Stomach (tissue), 9 donors: ENCODE results near the gene WNT2. TPM values are rescaled to one million over a fixed set of nuclear protein-coding genes. Genes with fewer than 3 reads are reported as not detected.

Source experiments
- DNase-seq, 2 donors: peaks; one replicate each; pipeline versions ENCODE4 v3.0.0 to v3.0.0-alpha.2; 2013 to 2019
- H3K27ac ChIP-seq, 5 donors: fragments of 200-600 bp in 4 of 5; sonication (generic) in 4 of 5; one replicate each; pipeline ENCODE4 v1.5.1; 2013 to 2019; ENCODE audit warnings: mild to moderate bottlenecking in 1 of 5, moderate library complexity in 1 of 5
- H3K27me3 ChIP-seq, 3 donors: fragments of 200-600 bp; sonication (generic); one replicate each; pipeline ENCODE4 v1.5.1; 2017 to 2019; ENCODE audit warnings: mixed run types in 1 of 3
- H3K36me3 ChIP-seq, 4 donors: fragments of 200-600 bp; sonication (generic); 1 replicate in 3 of 4; 2 replicates in 1 of 4; pipeline ENCODE4 v1.5.1; 2016 to 2019
- H3K4me1 ChIP-seq, 4 donors: fragments of 200-600 bp; sonication (generic); one replicate each; pipeline ENCODE4 v1.5.1; 2016 to 2019
- H3K4me3 ChIP-seq, 4 donors: fragments of 200-600 bp; sonication (generic) in 3 of 4; one replicate each; pipeline ENCODE4 v1.5.1; 2016 to 2019; ENCODE audit warnings: mild to moderate bottlenecking in 1 of 4
- H3K9me3 ChIP-seq, 4 donors: fragments of 200-600 bp; sonication (generic); one replicate each; pipeline ENCODE4 v1.5.1; 2016 to 2019
- EP300 ChIP-seq: sonication (generic); formaldehyde crosslinking; IDR thresholded peaks from one replicate; pipeline ENCODE4 v1.6.1; 2017; ENCODE audit warnings: antibody characterized with exemption
- POLR2A ChIP-seq, 4 donors: fragments of 450-650 bp; IDR thresholded peaks; one replicate each; pipeline ENCODE4 v1.6.1; 2016; ENCODE audit warnings: antibody characterized with exemption in 4 of 4, control low read depth in 2 of 4, mild to moderate bottlenecking in 1 of 4, moderate library complexity in 1 of 4
- POLR2AphosphoS5 ChIP-seq, 3 donors: sonication (generic); formaldehyde crosslinking; IDR thresholded peaks; one replicate each; pipeline ENCODE4 v1.6.1; 2016; ENCODE audit warnings: antibody characterized with exemption in 3 of 3
- WGBS, 5 donors: extraction: QIAGEN DNeasy Blood & Tissue Kit in 3 of 5; methylation state at CpG; one replicate each; pipeline versions ENCODE4 v1.1.5 to v1.1.7; 2013 to 2018; 5-methylcytosine and 5-hydroxymethylcytosine counted together
- intact Hi-C: fragments of 100-400 bp; cut with DNase I; formaldehyde crosslinking; loops from one replicate; pipeline ENCODE4 v1.15.1; 2023; ENCODE audit warnings: low total_unique reads
- polyA plus RNA-seq, 3 donors: library from polyadenylated mRNA; stranded (reverse); fragments of 200-250 nt; gene quantifications; one replicate each; pipeline ENCODE4 v1.2.3, GENCODE V29; 2013
- total RNA-seq, 5 donors: library from RNA; depleted of rRNA; stranded (reverse); fragments of >200 nt; gene quantifications; one replicate each; pipeline versions ENCODE4 v1.1.0 to v1.2.3, GENCODE V29; 2014 to 2016
- TF ChIP-seq, protein P1 (sequence below), 7 experiments: fragments of 450-650 bp in 4 of 7; fragments of 200-600 bp in 3 of 7; sonication (generic) in 3 of 7; IDR thresholded peaks; one replicate each; pipeline ENCODE4 v1.5.1; 2016 to 2019; ENCODE audit warnings: antibody characterized with exemption in 7 of 7, control low read depth in 2 of 7, mild to moderate bottlenecking in 1 of 7
- donor health status: healthy with polysubstance abuse.
- donor health status: Bipolar disorder and iron deficiency.
- donor health status: healthy.

WNT2 gene
- total and polyA plus RNA-seq, 8 donors = 0.61 to 1.7 TPM; not detected in 6

GRCh38 chr7:117238472-117238871, 84.4 kb downstream of the WNT2 start:
- H3K36me3 ChIP-seq = no peaks in the 10 kb centered on the region
- H3K9me3 ChIP-seq = peaks cover 0 to 10% (median 0%) of the 10 kb centered on the region in 4 donors
- H3K4me3 ChIP-seq = no peak overlapping the region
- intact Hi-C loops = no loop called here
- no peak for DNase-seq
- 76 to 91% (median 84%) methylated on average over 7 of the region's 7 CpGs for WGBS, 5 donors
- peaks cover 0 to 5% (median 0%) of the 10 kb centered on the region in 3 donors for H3K27me3 ChIP-seq
- no peaks in the 10 kb centered on the region for H3K4me1 ChIP-seq
- H3K27ac ChIP-seq = no peak overlapping the region
- TF ChIP-seq POLR2A (IDR thresholded peaks at IDR 0.05) (no peak), POLR2AphosphoS5 (IDR thresholded peaks at IDR 0.05) (no peak), EP300 (no peak)
- TF ChIP-seq, protein P1, sequence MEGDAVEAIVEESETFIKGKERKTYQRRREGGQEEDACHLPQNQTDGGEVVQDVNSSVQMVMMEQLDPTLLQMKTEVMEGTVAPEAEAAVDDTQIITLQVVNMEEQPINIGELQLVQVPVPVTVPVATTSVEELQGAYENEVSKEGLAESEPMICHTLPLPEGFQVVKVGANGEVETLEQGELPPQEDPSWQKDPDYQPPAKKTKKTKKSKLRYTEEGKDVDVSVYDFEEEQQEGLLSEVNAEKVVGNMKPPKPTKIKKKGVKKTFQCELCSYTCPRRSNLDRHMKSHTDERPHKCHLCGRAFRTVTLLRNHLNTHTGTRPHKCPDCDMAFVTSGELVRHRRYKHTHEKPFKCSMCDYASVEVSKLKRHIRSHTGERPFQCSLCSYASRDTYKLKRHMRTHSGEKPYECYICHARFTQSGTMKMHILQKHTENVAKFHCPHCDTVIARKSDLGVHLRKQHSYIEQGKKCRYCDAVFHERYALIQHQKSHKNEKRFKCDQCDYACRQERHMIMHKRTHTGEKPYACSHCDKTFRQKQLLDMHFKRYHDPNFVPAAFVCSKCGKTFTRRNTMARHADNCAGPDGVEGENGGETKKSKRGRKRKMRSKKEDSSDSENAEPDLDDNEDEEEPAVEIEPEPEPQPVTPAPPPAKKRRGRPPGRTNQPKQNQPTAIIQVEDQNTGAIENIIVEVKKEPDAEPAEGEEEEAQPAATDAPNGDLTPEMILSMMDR (IDR thresholded peaks at IDR 0.05) = no peak

DNA sequence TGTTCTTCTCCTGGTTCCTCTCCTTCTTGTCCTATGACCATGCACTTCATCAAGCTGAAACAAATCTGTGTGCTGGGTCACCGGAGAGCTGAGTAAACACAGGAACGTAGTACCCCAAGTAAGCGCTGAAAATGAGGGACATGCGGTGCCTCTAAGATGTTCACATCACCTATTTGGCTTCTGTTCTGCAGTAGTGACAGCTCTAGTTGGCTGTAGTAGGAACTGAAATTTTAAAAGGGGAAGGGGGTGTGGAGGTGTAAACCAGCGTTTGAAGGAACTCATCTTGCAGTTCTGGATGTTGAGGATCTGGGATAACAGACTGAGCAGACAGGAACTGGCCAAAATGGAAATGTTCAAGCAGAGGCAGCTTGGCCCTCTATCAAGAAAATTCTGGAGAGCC, 85.2 kb downstream of the WNT2 start:
- 66 to 77% (median 72%) methylated on average over 5 of the region's 5 CpGs for WGBS, 5 donors
- no peaks in the 10 kb centered on the region for H3K4me1 ChIP-seq
- no peak overlapping the region for H3K4me3 ChIP-seq
- no peak overlapping the region for H3K27ac ChIP-seq
- H3K27me3 ChIP-seq = peaks cover 0 to 5% (median 0%) of the 10 kb centered on the region in 3 donors
- peaks cover 0 to 10% (median 0%) of the 10 kb centered on the region in 4 donors for H3K9me3 ChIP-seq
- no peak for TF ChIP-seq POLR2AphosphoS5 (IDR thresholded peaks at IDR 0.05)
- no peak for TF ChIP-seq EP300
- TF ChIP-seq POLR2A (IDR thresholded peaks at IDR 0.05) = no peak
- TF ChIP-seq, protein P1 (IDR thresholded peaks at IDR 0.05) = no peak
- DNase-seq = no peak
- no peaks in the 10 kb centered on the region for H3K36me3 ChIP-seq
- intact Hi-C loops = no loop called here

- Histone ChIP-seq H3K27me3 (no peaks in the 10 kb centered on the region), H3K4me3 (no peak overlapping the region), H3K27ac (no peak overlapping the region), H3K36me3 (peaks cover 0 to 13% (median 7%) of the 10 kb centered on the region in 4 donors), H3K4me1 (no peaks in the 10 kb centered on the region), H3K9me3 (peaks cover 0 to 10% (median 0%) of the 10 kb centered on the region in 4 donors)
- TF ChIP-seq EP300 = no peak
- no peak for TF ChIP-seq POLR2AphosphoS5 (IDR thresholded peaks at IDR 0.05)
- no peak for TF ChIP-seq POLR2A (IDR thresholded peaks at IDR 0.05)
- TF ChIP-seq, protein P1 (IDR thresholded peaks at IDR 0.05) = no peak
- WGBS, 5 donors = 83 to 93% (median 91%) methylated on average over 3 of the region's 3 CpGs
- no peak for DNase-seq
- intact Hi-C loops = no loop called here
These were observed 91.9 kb downstream of the WNT2 start for GRCh38 chr7:117231047-117231359.

DNA sequence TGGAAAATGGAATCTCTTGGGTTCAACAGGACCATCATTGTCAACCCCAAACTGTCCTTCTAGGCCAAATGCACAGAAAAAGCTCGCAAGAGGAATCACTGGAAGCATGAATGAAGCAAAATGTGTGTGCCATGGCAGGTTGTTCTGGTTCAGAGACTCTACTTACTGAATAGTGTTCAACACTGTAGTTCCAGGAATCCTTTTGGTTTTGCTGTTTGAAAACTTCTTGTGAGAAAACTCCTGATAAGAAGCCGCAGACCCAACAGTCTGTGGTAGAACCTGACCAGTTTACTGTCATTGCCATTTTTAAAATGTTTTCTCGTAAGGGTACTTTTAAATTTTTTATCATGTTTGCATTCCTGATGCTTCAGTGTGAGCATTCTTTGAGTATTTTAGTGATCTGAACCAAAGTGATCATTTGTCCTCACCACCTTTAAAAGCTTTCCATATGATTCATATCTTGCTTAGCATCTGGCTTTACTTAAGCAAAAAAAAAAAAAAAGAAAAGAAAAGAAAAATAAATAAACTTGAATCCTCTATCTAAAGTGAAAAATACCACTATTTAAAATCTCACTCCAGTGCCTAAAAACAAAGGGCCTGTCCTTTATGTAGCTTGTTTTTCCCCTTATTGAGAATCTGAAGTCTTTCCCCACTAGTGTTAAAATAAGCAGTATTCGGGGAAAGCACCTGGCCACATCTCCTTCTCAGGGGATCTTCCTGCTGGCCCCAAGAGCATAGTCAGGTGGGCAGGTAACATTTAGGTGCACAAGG, 92.4 kb downstream of the WNT2 start:
- Histone ChIP-seq H3K27me3 (no peaks in the 10 kb centered on the region), H3K27ac (no peak overlapping the region), H3K4me3 (no peak overlapping the region), H3K9me3 (peaks cover 0 to 4% (median 0%) of the 10 kb centered on the region in 4 donors), H3K36me3 (peaks cover 0 to 16% (median 7%) of the 10 kb centered on the region in 4 donors), H3K4me1 (no peaks in the 10 kb centered on the region)
- intact Hi-C loops = no loop called here
- 83 to 93% (median 91%) methylated on average over 4 of the region's 4 CpGs for WGBS, 5 donors
- no peak for DNase-seq
- no peak for TF ChIP-seq POLR2AphosphoS5 (IDR thresholded peaks at IDR 0.05)
- no peak for TF ChIP-seq POLR2A (IDR thresholded peaks at IDR 0.05)
- TF ChIP-seq, protein P1 (IDR thresholded peaks at IDR 0.05) = no peak
- no peak for TF ChIP-seq EP300
